ENCODE measurements around the gene AGMAT. TPM values are rescaled to one million over a fixed set of nuclear protein-coding genes. Genes with fewer than 3 reads are reported as not detected.

Gene AGMAT
- total RNA-seq, 2 donors from 2014 or later = 15.3 to 16.6 TPM

GRCh38 chr1:15542388-15543250, 42.2 kb downstream of the AGMAT start:
- Mint-ChIP-seq H3K27ac (peak overlapping the region in 1 of 2 donors; percentile 33), H3K36me3 (peaks cover 0 to 5% of the 10 kb centered on the region in 2 donors)

GRCh38 chr1:15541231-15541792, 43.5 kb downstream of the AGMAT start:
- ATAC-seq = no peak
- Mint-ChIP-seq H3K27ac (no peak overlapping the region), H3K36me3 (peaks cover 3 to 4% of the 10 kb centered on the region in 2 donors), H3K9me3 (no peaks in the 10 kb centered on the region)
- no peak for DNase-seq (ENCODE audit: low spot score in 2 of 2)

More at GRCh38 chr1:15542388-15543250, 42.2 kb downstream of the AGMAT start:
- H3K9me3 Mint-ChIP-seq = no peaks in the 10 kb centered on the region
- ATAC-seq = no peak
- no peak for DNase-seq (ENCODE audit: low spot score in 2 of 2)

- DNase-seq (ENCODE audit: low spot score in 2 of 2) = no peak
- no peaks in the 10 kb centered on the region for H3K9me3 Mint-ChIP-seq
- H3K27ac Mint-ChIP-seq = peak overlapping the region in 1 of 2 donors; percentile 24
- peaks cover 4% of the 10 kb centered on the region in 2 donors for H3K36me3 Mint-ChIP-seq
- ATAC-seq = no peak
Measured at GRCh38 chr1:15540186-15540585, 44.7 kb downstream of the AGMAT start.

- peaks cover 4% of the 10 kb centered on the region in 2 donors for H3K36me3 Mint-ChIP-seq
- H3K27ac Mint-ChIP-seq = no peak overlapping the region
- ATAC-seq (no peak), DNase-seq (ENCODE audit: low spot score in 2 of 2) (no peak)
- H3K9me3 Mint-ChIP-seq = no peaks in the 10 kb centered on the region
Measured at GRCh38 chr1:15538771-15539170, 46.1 kb downstream of the AGMAT start.

- ATAC-seq = no peak
- no peak for DNase-seq (ENCODE audit: low spot score in 2 of 2)
- no peak overlapping the region for H3K27ac Mint-ChIP-seq
- H3K9me3 Mint-ChIP-seq = no peaks in the 10 kb centered on the region
- H3K36me3 Mint-ChIP-seq = peaks cover 0 to 4% of the 10 kb centered on the region in 2 donors
Measured at GRCh38 chr1:15531682-15532081, 53.2 kb downstream of the AGMAT start.

GRCh38 chr1:15531003-15531402, 53.8 kb downstream of the AGMAT start:
- no peaks in the 10 kb centered on the region for H3K9me3 Mint-ChIP-seq
- no peaks in the 10 kb centered on the region for H3K36me3 Mint-ChIP-seq
- DNase-seq (ENCODE audit: low spot score in 2 of 2) (no peak), ATAC-seq (no peak)
- no peak overlapping the region for H3K27ac Mint-ChIP-seq

- DNase-seq (ENCODE audit: low spot score in 2 of 2) = peak; percentile 94 to 98
- no peaks in the 10 kb centered on the region for H3K36me3 Mint-ChIP-seq
- no peaks in the 10 kb centered on the region for H3K9me3 Mint-ChIP-seq
- H3K27ac Mint-ChIP-seq = peak within 1 kb of the TSS; percentile 97 to 98
- ATAC-seq = peak; percentile 64 to 65
Measured at GRCh38 chr1:15526490-15527339, 58.1 kb downstream of the AGMAT start, which contains the start of gene DNAJC16. Gene DNAJC16, plus strand, starts transcription at chr1:15526848. Its CDS starts 2,258 bp downstream, at chr1:15529106.

GRCh38 chr1:15526021-15526489, 58.8 kb downstream of the AGMAT start:
- DNase-seq (ENCODE audit: low spot score in 2 of 2) (peak in 1 of 2 donors; percentile 20), ATAC-seq (no peak)
- no peaks in the 10 kb centered on the region for H3K36me3 Mint-ChIP-seq
- peak overlapping the region; percentile 97 to 98 for H3K27ac Mint-ChIP-seq
- no peaks in the 10 kb centered on the region for H3K9me3 Mint-ChIP-seq

- H3K9me3 Mint-ChIP-seq = no peaks in the 10 kb centered on the region
- no peaks in the 10 kb centered on the region for H3K36me3 Mint-ChIP-seq
- ATAC-seq (peak; percentile 58 to 70), DNase-seq (ENCODE audit: low spot score in 2 of 2) (no peak)
- H3K27ac Mint-ChIP-seq = peak overlapping the region; percentile 97 to 99
Measured at GRCh38 chr1:15525050-15526020, 59.5 kb downstream of the AGMAT start.

GRCh38 chr1:15524283-15525049, 60.4 kb downstream of the AGMAT start:
- ATAC-seq = peak; percentile 56 to 65
- no peaks in the 10 kb centered on the region for H3K9me3 Mint-ChIP-seq
- H3K27ac Mint-ChIP-seq = peak overlapping the region; percentile 97 to 99
- no peaks in the 10 kb centered on the region for H3K36me3 Mint-ChIP-seq
- DNase-seq (ENCODE audit: low spot score in 2 of 2) = peak; percentile 99

GRCh38 chr1:15524021-15524282, 60.9 kb downstream of the AGMAT start, which contains the start of gene CASP9:
Gene CASP9, minus strand, starts transcription at chr1:15524215. Its CDS starts 15 bp downstream, at chr1:15524200.
- ATAC-seq (no peak), DNase-seq (ENCODE audit: low spot score in 2 of 2) (no peak)

GRCh38 chr1:15523104-15524020, 61.5 kb downstream of the AGMAT start:
- H3K27ac Mint-ChIP-seq = peak overlapping the region; percentile 2 to 97
- DNase-seq (ENCODE audit: low spot score in 2 of 2) = no peak
- no peaks in the 10 kb centered on the region for H3K36me3 Mint-ChIP-seq
- no peak for ATAC-seq
- no peaks in the 10 kb centered on the region for H3K9me3 Mint-ChIP-seq

More at GRCh38 chr1:15524021-15524282, 60.9 kb downstream of the AGMAT start, which contains the start of gene CASP9:
- Mint-ChIP-seq H3K9me3 (no peaks in the 10 kb centered on the region), H3K27ac (peak within 1 kb of the TSS; percentile 97 to 99), H3K36me3 (no peaks in the 10 kb centered on the region)

GRCh38 chr1:15522551-15522950, 62.3 kb downstream of the AGMAT start:
- Mint-ChIP-seq H3K9me3 (no peaks in the 10 kb centered on the region), H3K36me3 (no peaks in the 10 kb centered on the region), H3K27ac (no peak overlapping the region)
- ATAC-seq (no peak), DNase-seq (ENCODE audit: low spot score in 2 of 2) (no peak)

Data from activated naive CD4-positive, alpha-beta T cell treated with anti-CD3 and anti-CD28 coated beads, Interleukin-2, amount 50 U/mL, for 72 hours (primary cell).